EH (cell line): Measurements from ENCODE around the gene TBC1D1.
A peak's percentile ranks its signal among the peaks of the same experiment; 100 is the strongest.
"Not testable (repeated sequence)": the region's sequence is repeated elsewhere in the genome, so short reads cannot be mapped to it uniquely, and the experiment has no call there.

Experiments used
- DNase-seq: peaks from one replicate; pipeline ENCODE4 v3.0.0-alpha.2; 2015; ENCODE audit warnings: low read depth

TBC1D1 gene

GRCh38 chr4:37891260-37892159 lies 626 bp downstream of the TBC1D1 start:
- peak; percentile 18 for DNase-seq

- DNase-seq = no peak
These were observed 1.8 kb downstream of the TBC1D1 start for GRCh38 chr4:37892641-37893040.

- DNase-seq = no peak
These were observed 2.3 kb downstream of the TBC1D1 start for GRCh38 chr4:37893164-37893563.

GRCh38 chr4:37895271-37895670 lies 4.4 kb downstream of the TBC1D1 start:
- no peak for DNase-seq

- DNase-seq = no peak
These were observed 5.4 kb downstream of the TBC1D1 start for GRCh38 chr4:37896206-37896860.

- no peak for DNase-seq
These were observed 11.3 kb downstream of the TBC1D1 start for GRCh38 chr4:37902212-37902611.

GRCh38 chr4:37902738-37903693 lies 12.1 kb downstream of the TBC1D1 start:
- no peak for DNase-seq

GRCh38 chr4:37903901-37904300 lies 13.0 kb downstream of the TBC1D1 start:
- no peak for DNase-seq

- no peak for DNase-seq
These were observed 13.9 kb downstream of the TBC1D1 start for GRCh38 chr4:37904824-37905223.

GRCh38 chr4:37905533-37906169 lies 14.8 kb downstream of the TBC1D1 start:
- no peak for DNase-seq

- DNase-seq = peak; percentile 65
These were observed 17.8 kb downstream of the TBC1D1 start for GRCh38 chr4:37908488-37909331.

- DNase-seq = no peak
These were observed 18.6 kb downstream of the TBC1D1 start for GRCh38 chr4:37909332-37910090.

GRCh38 chr4:37910091-37910486 lies 19.2 kb downstream of the TBC1D1 start:
- no peak for DNase-seq

GRCh38 chr4:37914539-37914938 lies 23.7 kb downstream of the TBC1D1 start:
- DNase-seq = no peak

GRCh38 chr4:37917388-37917787 lies 26.5 kb downstream of the TBC1D1 start:
- no peak for DNase-seq

GRCh38 chr4:37918653-37919052 lies 27.8 kb downstream of the TBC1D1 start:
- DNase-seq = no peak

- DNase-seq = no peak
These were observed 31.4 kb downstream of the TBC1D1 start for GRCh38 chr4:37922328-37922727.

- DNase-seq = not testable (repeated sequence)
These were observed 32.2 kb downstream of the TBC1D1 start for GRCh38 chr4:37923089-37923488.

GRCh38 chr4:37924946-37925345 lies 34.1 kb downstream of the TBC1D1 start:
- DNase-seq = no peak

- DNase-seq = no peak
These were observed 36.5 kb downstream of the TBC1D1 start for GRCh38 chr4:37927434-37927833.
